HEK293 (cell line): Measurements from ENCODE around the gene FNTB.
A peak's percentile ranks its signal among the peaks of the same experiment; 100 is the strongest.

Experiments
- CTCF ChIA-PET: fragments of 350-600 bp; formaldehyde crosslinking; extraction: SDS; loops from one replicate; lab custom pipeline; 2021; ENCODE audit warnings: antibody characterized with exemption; lab: Yijun Ruan, JAX
- POLR2A ChIA-PET: fragments of 300-600 bp; formaldehyde crosslinking; extraction: SDS; loops from one replicate; lab custom pipeline; 2020; ENCODE audit warnings: antibody characterized with exemption, inconsistent platforms; lab: Yijun Ruan, JAX
- H3K27ac ChIP-seq: fragments of 200-500 bp; sonication (Bioruptor generic); 2 replicates; pipeline ENCODE4 v1.5.1; 2014; ENCODE audit warnings: low read depth, low read length, control low read depth, inconsistent platforms; ENCODE audit errors: extremely low read depth
- H3K36me3 ChIP-seq, 2 experiments: fragments of 200-500 bp in 1 of 2; sonication (Bioruptor generic) in 1 of 2; 1 replicate in 1 of 2; 2 replicates in 1 of 2; pipeline ENCODE4 v1.5.1; 2014 to 2017; ENCODE audit warnings: inconsistent platforms in 2 of 2, low read length in 2 of 2; ENCODE audit not compliant: control insufficient read depth in 2 of 2, insufficient read depth in 1 of 2
- H3K4me1 ChIP-seq: fragments of 200-500 bp; sonication (Bioruptor generic); 2 replicates; pipeline ENCODE4 v1.5.1; 2014; ENCODE audit warnings: mild to moderate bottlenecking, low read length, inconsistent platforms; ENCODE audit not compliant: control insufficient read depth, insufficient read depth
- H3K4me3 ChIP-seq: 2 replicates; pipeline ENCODE4 v1.5.1; 2011; ENCODE audit warnings: low read depth, mild to moderate bottlenecking, control low read depth, low read length, moderate library complexity
- H3K9me3 ChIP-seq: fragments of 200-500 bp; sonication (Bioruptor generic); 2 replicates; pipeline ENCODE4 v1.5.1; 2014; ENCODE audit warnings: low read depth, low read length, inconsistent platforms; ENCODE audit not compliant: control insufficient read depth, insufficient read depth
- HOXC10 ChIP-seq: sonication (generic); formaldehyde crosslinking; IDR thresholded peaks from 2 replicates; pipeline ENCODE4 v1.8.1; 2023; ENCODE audit warnings: mild to moderate bottlenecking, missing genetic modification reagents
- MYNN ChIP-seq: fragments of 450-650 bp; formaldehyde crosslinking; IDR thresholded peaks from 2 replicates; pipeline ENCODE4 v1.5.1; 2016; ENCODE audit warnings: missing biosample characterization, missing genetic modification characterization, borderline replicate concordance
- OSR2 ChIP-seq: fragments of 450-650 bp; formaldehyde crosslinking; IDR thresholded peaks from 2 replicates; pipeline ENCODE4 v1.5.1; 2016; ENCODE audit warnings: missing biosample characterization, missing genetic modification characterization
- YY2 ChIP-seq: fragments of 450-650 bp; formaldehyde crosslinking; IDR thresholded peaks from 2 replicates; pipeline ENCODE4 v1.5.1; 2016; ENCODE audit warnings: missing biosample characterization, missing genetic modification characterization
- ZIC2 ChIP-seq: fragments of 450-650 bp; formaldehyde crosslinking; IDR thresholded peaks from 2 replicates; pipeline ENCODE4 v1.5.1; 2016; ENCODE audit warnings: missing biosample characterization, missing genetic modification characterization
- ZNF112 ChIP-seq: fragments of 450-650 bp; formaldehyde crosslinking; IDR thresholded peaks from 2 replicates; pipeline ENCODE4 v1.5.0; 2017; ENCODE audit warnings: missing biosample characterization, missing genetic modification characterization
- ZNF138 ChIP-seq: fragments of 450-650 bp; formaldehyde crosslinking; IDR thresholded peaks from 2 replicates; pipeline ENCODE4 v1.5.1; 2016; ENCODE audit warnings: missing biosample characterization, missing genetic modification characterization, borderline replicate concordance
- ZNF544 ChIP-seq: fragments of 450-650 bp; formaldehyde crosslinking; IDR thresholded peaks from 2 replicates; pipeline ENCODE4 v1.5.0; 2017; ENCODE audit warnings: missing biosample characterization, missing genetic modification characterization
- ZNF624 ChIP-seq: fragments of 450-650 bp; formaldehyde crosslinking; IDR thresholded peaks from 2 replicates; pipeline ENCODE4 v1.5.1; 2017; ENCODE audit warnings: missing biosample characterization, missing genetic modification characterization
- ZNF645 ChIP-seq: fragments of 450-650 bp; formaldehyde crosslinking; IDR thresholded peaks from 2 replicates; pipeline ENCODE4; 2016; ENCODE audit warnings: missing biosample characterization, missing genetic modification characterization
- ZNF768 ChIP-seq: fragments of 450-650 bp; formaldehyde crosslinking; IDR thresholded peaks from 2 replicates; pipeline ENCODE4 v1.5.1; 2018; ENCODE audit warnings: missing biosample characterization, mild to moderate bottlenecking, missing genetic modification characterization
- ZNF792 ChIP-seq: fragments of 450-650 bp; formaldehyde crosslinking; IDR thresholded peaks from 2 replicates; pipeline ENCODE4 v1.5.1; 2016; ENCODE audit warnings: missing biosample characterization, missing genetic modification characterization
- ZNF843 ChIP-seq: fragments of 450-650 bp; formaldehyde crosslinking; IDR thresholded peaks from 2 replicates; pipeline ENCODE4 v1.5.1; 2016; ENCODE audit warnings: missing biosample characterization, missing genetic modification characterization
- TF ChIP-seq, protein P1 (sequence below): fragments of 450-650 bp; IDR thresholded peaks from 2 replicates; pipeline ENCODE4 v1.5.1; 2018; ENCODE audit warnings: missing biosample characterization, missing genetic modification characterization
- TF ChIP-seq, protein P2 (sequence below): fragments of 450-650 bp; formaldehyde crosslinking; IDR thresholded peaks from 2 replicates; pipeline ENCODE4 v1.5.1; 2016; ENCODE audit warnings: missing biosample characterization, missing genetic modification characterization

The FNTB gene

GRCh38 chr14:64955297-64955696 lies 31.4 kb upstream of the FNTB start:
- Histone ChIP-seq H3K36me3 (peaks cover 0 to 20% of the 10 kb centered on the region in 2 experiments; a peak in 2 of 3 replicates), H3K4me3 (no peak overlapping the region), H3K4me1 (no peaks in the 10 kb centered on the region), H3K27ac (no peak overlapping the region), H3K9me3 (no peaks in the 10 kb centered on the region)
- CTCF ChIA-PET = interaction anchor here (1.2 kb wide), 1 partner anchor 29 kb away, joined by 5 read pairs; no protein-coding TSS in a partner anchor
- POLR2A ChIA-PET = no interaction called here
- TF ChIP-seq ZNF792 (no peak), ZIC2 (tag by site-specific recombination) (peak; percentile 63)

- no peaks in the 10 kb centered on the region for H3K9me3 ChIP-seq
- CTCF ChIA-PET = interaction anchor here (0.6 to 0.7 kb wide), 2 partner anchors 12 to 64 kb away, joined by 3 to 4 read pairs; no protein-coding TSS in a partner anchor
- peaks cover 0 to 5% of the 10 kb centered on the region in 2 experiments; a peak in 2 of 3 replicates for H3K36me3 ChIP-seq
- no peak for TF ChIP-seq ZNF768 (tag by site-specific recombination)
- no peak for TF ChIP-seq YY2 (tag by site-specific recombination)
- TF ChIP-seq MYNN (tag by site-specific recombination) = no peak
- TF ChIP-seq ZNF138 (tag by site-specific recombination) = no peak
- TF ChIP-seq OSR2 (tag by site-specific recombination) = no peak
- TF ChIP-seq ZNF544 = no peak
- no peak for TF ChIP-seq ZNF112 (tag by site-specific recombination)
- TF ChIP-seq, protein P1, sequence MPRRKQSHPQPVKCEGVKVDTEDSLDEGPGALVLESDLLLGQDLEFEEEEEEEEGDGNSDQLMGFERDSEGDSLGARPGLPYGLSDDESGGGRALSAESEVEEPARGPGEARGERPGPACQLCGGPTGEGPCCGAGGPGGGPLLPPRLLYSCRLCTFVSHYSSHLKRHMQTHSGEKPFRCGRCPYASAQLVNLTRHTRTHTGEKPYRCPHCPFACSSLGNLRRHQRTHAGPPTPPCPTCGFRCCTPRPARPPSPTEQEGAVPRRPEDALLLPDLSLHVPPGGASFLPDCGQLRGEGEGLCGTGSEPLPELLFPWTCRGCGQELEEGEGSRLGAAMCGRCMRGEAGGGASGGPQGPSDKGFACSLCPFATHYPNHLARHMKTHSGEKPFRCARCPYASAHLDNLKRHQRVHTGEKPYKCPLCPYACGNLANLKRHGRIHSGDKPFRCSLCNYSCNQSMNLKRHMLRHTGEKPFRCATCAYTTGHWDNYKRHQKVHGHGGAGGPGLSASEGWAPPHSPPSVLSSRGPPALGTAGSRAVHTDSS (tag by site-specific recombination) = no peak
- no peak for TF ChIP-seq ZNF624 (tag by site-specific recombination)
- H3K4me1 ChIP-seq = no peaks in the 10 kb centered on the region
- no peak overlapping the region for H3K27ac ChIP-seq
- POLR2A ChIA-PET = interaction anchor here (0.6 kb wide), 1 partner anchor 33 kb away, joined by 3 read pairs; no protein-coding TSS in a partner anchor
- no peak overlapping the region for H3K4me3 ChIP-seq
Measured at GRCh38 chr14:64956697-64957406, 29.8 kb upstream of the FNTB start.

- no peaks in the 10 kb centered on the region for H3K4me1 ChIP-seq
- no peaks in the 10 kb centered on the region for H3K9me3 ChIP-seq
- ChIA-PET CTCF (interaction anchor here (0.6 to 1.1 kb wide), 2 partner anchors 23 to 135 kb away, joined by 3 to 4 read pairs; no protein-coding TSS in a partner anchor), POLR2A (no interaction called here)
- H3K36me3 ChIP-seq = no peaks in the 10 kb centered on the region; a peak in 1 of 3 replicates
- no peak overlapping the region for H3K27ac ChIP-seq
- no peak overlapping the region for H3K4me3 ChIP-seq
- TF ChIP-seq ZNF843 (no peak), HOXC10 (CRISPR knock-in tag) (no peak), ZNF645 (tag by site-specific recombination) (no peak)
- TF ChIP-seq, protein P2, sequence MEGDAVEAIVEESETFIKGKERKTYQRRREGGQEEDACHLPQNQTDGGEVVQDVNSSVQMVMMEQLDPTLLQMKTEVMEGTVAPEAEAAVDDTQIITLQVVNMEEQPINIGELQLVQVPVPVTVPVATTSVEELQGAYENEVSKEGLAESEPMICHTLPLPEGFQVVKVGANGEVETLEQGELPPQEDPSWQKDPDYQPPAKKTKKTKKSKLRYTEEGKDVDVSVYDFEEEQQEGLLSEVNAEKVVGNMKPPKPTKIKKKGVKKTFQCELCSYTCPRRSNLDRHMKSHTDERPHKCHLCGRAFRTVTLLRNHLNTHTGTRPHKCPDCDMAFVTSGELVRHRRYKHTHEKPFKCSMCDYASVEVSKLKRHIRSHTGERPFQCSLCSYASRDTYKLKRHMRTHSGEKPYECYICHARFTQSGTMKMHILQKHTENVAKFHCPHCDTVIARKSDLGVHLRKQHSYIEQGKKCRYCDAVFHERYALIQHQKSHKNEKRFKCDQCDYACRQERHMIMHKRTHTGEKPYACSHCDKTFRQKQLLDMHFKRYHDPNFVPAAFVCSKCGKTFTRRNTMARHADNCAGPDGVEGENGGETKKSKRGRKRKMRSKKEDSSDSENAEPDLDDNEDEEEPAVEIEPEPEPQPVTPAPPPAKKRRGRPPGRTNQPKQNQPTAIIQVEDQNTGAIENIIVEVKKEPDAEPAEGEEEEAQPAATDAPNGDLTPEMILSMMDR (tag by site-specific recombination) = no peak
Measured at GRCh38 chr14:64958201-64958600, 28.5 kb upstream of the FNTB start.
